PC-9 (cell line): ENCODE measurements around the gene CUZD1. TPM values are rescaled to one million over a fixed set of nuclear protein-coding genes. Genes with fewer than 3 reads are reported as not detected.

Experiments used
- BruUV-seq: library from RNA; stranded (reverse); fragments of 400-500 nt; replicated peaks from 2 replicates; lab custom pipeline; 2021; lab: Mats Ljungman, UMichigan
- CTCF ChIA-PET: fragments of 300-600 bp; sonication (Branson Sonifier 250); formaldehyde crosslinking; loops from one replicate; lab custom pipeline; 2022; ENCODE audit warnings: antibody characterized with exemption; lab: Charles Lee
- POLR2A ChIA-PET: fragments of 300-600 bp; sonication (Branson Sonifier 250); formaldehyde crosslinking; loops from one replicate; lab custom pipeline; 2022; ENCODE audit warnings: antibody characterized with exemption; ENCODE audit not compliant: unreplicated experiment; lab: Charles Lee
- DNase-seq, 2 experiments: peaks; one replicate each; pipeline versions ENCODE4 v3.0.0 to v3.0.0-alpha.2; 2015 to 2022; ENCODE audit warnings: mixed read lengths in 1 of 2
- H2AFZ ChIP-seq: fragments of 200-600 bp; sonication (generic); 2 replicates; pipeline ENCODE4 v1.8.1; 2017; ENCODE audit warnings: antibody characterized with exemption
- H3F3A ChIP-seq: fragments of 200-600 bp; sonication (generic); 2 replicates; pipeline ENCODE4 v1.8.1; 2017; ENCODE audit warnings: antibody characterized with exemption, mild to moderate bottlenecking, low read depth; ENCODE audit not compliant: insufficient read depth
- H3K27ac ChIP-seq: fragments of 200-600 bp; sonication (generic); 2 replicates; pipeline ENCODE4 v1.6.1; 2016; ENCODE audit warnings: mixed run types
- H3K27me3 ChIP-seq: fragments of 200-600 bp; sonication (generic); 2 replicates; pipeline ENCODE4 v1.6.1; 2016; ENCODE audit warnings: low read depth, mixed run types; ENCODE audit not compliant: insufficient read depth
- H3K36me3 ChIP-seq: fragments of 200-600 bp; sonication (generic); 2 replicates; pipeline ENCODE4 v1.6.1; 2016; ENCODE audit warnings: low read depth, mixed run types
- H3K4me1 ChIP-seq: fragments of 200-600 bp; sonication (generic); replicated peaks from 2 replicates; pipeline ENCODE4 v1.6.1; 2016; ENCODE audit warnings: mixed run types; ENCODE audit not compliant: insufficient read depth
- H3K4me2 ChIP-seq: fragments of 200-600 bp; sonication (generic); 2 replicates; pipeline ENCODE4 v1.6.1; 2017; ENCODE audit warnings: mixed run types
- H3K4me3 ChIP-seq: fragments of 200-600 bp; sonication (generic); 2 replicates; pipeline ENCODE4 v1.6.1; 2016; ENCODE audit warnings: mixed run types
- H3K79me2 ChIP-seq: fragments of 200-600 bp; sonication (generic); 2 replicates; pipeline ENCODE4 v1.6.1; 2017; ENCODE audit warnings: low read depth, mixed run types
- H3K9me2 ChIP-seq: fragments of 200-600 bp; sonication (generic); 2 replicates; pipeline ENCODE4 v1.8.1; 2017; ENCODE audit warnings: mild to moderate bottlenecking; ENCODE audit not compliant: insufficient read depth
- H3K9me3 ChIP-seq: fragments of 200-600 bp; sonication (generic); 2 replicates; pipeline ENCODE4 v1.8.1; 2016; ENCODE audit warnings: low read depth; ENCODE audit not compliant: insufficient read depth
- H4K20me1 ChIP-seq: fragments of 200-600 bp; sonication (generic); 2 replicates; pipeline ENCODE4 v1.8.1; 2017; ENCODE audit not compliant: insufficient read depth
- EZH2 ChIP-seq: fragments of 200-600 bp; sonication (generic); IDR thresholded peaks from 2 replicates; pipeline ENCODE4 v1.8.0; 2017; ENCODE audit warnings: antibody characterized with exemption, low read depth
- intact Hi-C: fragments of 100-400 bp; cut with micrococcal nuclease; formaldehyde crosslinking; loops from one replicate; pipeline ENCODE4 v1.10.0; 2022; ENCODE audit not compliant: unreplicated experiment
- total RNA-seq: library from RNA; stranded (reverse); gene quantifications from 2 replicates; pipeline ENCODE4 v1.2.3, GENCODE V29; 2021
- TF ChIP-seq, protein P1 (sequence below): fragments of 200-600 bp; sonication (generic); conservative IDR thresholded peaks from 2 replicates; pipeline ENCODE4 v1.6.1; 2017; ENCODE audit warnings: mixed run types, antibody characterized with exemption, mild to moderate bottlenecking, moderate library complexity

Gene CUZD1
- total RNA-seq, 1 experiment from 2014 or later = 2.0 TPM

DNA sequence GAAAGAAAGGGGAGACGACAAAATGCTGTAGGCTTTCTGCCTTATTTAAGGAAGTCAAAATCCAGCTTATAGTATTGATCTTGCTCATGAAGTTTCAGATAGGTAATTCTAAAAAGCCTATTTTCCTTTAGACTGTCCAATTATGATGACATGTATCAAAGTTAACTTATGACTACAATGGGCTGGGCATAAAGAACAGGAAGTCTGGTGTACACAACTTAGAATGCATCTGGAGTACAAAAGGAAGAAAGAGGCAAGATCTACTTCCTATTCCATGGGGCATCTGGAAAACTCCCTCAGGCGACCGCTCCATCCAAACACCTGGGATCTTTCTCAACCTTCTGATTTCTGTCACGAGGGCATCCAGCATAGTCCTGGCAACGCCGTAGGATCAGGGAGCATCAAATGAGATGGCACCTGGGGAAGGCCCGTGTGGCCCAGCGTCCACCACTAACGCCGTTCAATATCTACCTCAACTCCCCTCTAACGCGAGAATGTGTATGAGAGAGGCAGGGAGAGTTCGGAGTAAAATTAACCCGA is 33.2 kb upstream of the CUZD1 start:
- TSS peak; percentile 51 for BruUV-seq
- H2AFZ ChIP-seq = peak overlapping the region; percentile 97
- no peak for TF ChIP-seq EZH2
- TF ChIP-seq, protein P1, sequence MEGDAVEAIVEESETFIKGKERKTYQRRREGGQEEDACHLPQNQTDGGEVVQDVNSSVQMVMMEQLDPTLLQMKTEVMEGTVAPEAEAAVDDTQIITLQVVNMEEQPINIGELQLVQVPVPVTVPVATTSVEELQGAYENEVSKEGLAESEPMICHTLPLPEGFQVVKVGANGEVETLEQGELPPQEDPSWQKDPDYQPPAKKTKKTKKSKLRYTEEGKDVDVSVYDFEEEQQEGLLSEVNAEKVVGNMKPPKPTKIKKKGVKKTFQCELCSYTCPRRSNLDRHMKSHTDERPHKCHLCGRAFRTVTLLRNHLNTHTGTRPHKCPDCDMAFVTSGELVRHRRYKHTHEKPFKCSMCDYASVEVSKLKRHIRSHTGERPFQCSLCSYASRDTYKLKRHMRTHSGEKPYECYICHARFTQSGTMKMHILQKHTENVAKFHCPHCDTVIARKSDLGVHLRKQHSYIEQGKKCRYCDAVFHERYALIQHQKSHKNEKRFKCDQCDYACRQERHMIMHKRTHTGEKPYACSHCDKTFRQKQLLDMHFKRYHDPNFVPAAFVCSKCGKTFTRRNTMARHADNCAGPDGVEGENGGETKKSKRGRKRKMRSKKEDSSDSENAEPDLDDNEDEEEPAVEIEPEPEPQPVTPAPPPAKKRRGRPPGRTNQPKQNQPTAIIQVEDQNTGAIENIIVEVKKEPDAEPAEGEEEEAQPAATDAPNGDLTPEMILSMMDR = no peak
- intact Hi-C loops = no loop called here
- no peaks in the 10 kb centered on the region for H3K27me3 ChIP-seq
- H3F3A ChIP-seq = peaks cover 10% of the 10 kb centered on the region; the same call in 1 of the 2 replicates
- H3K9me3 ChIP-seq = no peaks in the 10 kb centered on the region
- DNase-seq = peak in 1 of 2 experiments; percentile 36
- H3K79me2 ChIP-seq = peaks cover 36% of the 10 kb centered on the region
- H3K4me2 ChIP-seq = peak overlapping the region; percentile 91
- no peaks in the 10 kb centered on the region for H4K20me1 ChIP-seq
- peaks cover 16% of the 10 kb centered on the region; the same call in 1 of the 2 replicates for H3K4me1 ChIP-seq
- no peaks in the 10 kb centered on the region for H3K36me3 ChIP-seq
- H3K9me2 ChIP-seq = no peaks in the 10 kb centered on the region
- H3K27ac ChIP-seq = peak overlapping the region; percentile 75
- peak overlapping the region; percentile 85 for H3K4me3 ChIP-seq
- POLR2A ChIA-PET = no interaction called here
- CTCF ChIA-PET = no interaction called here

DNA sequence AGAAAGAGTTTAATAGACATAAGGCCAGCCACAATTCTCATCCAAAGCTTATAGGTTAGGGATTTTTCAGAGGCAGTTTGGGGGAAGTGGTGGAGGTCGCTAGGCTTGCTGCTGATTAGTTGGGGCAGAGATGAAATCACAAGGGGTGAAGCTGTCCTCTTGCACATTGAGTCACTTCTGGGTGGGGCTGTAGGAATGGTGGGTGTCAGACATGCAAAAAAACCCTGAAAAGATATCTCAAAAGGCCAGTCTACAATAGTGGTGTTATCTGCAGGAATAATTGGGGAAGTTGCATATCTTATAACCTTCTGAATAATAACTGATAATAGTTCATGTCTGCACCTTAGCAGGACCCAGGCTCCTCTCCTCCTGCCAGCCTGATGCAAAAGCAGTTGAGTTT is 31.6 kb upstream of the CUZD1 start:
- no peak overlapping the region for H3K27ac ChIP-seq
- H3K79me2 ChIP-seq = peaks cover 42% of the 10 kb centered on the region
- peaks cover 16% of the 10 kb centered on the region; the same call in 1 of the 2 replicates for H3K4me1 ChIP-seq
- no peak for DNase-seq
- no peak for TF ChIP-seq EZH2
- no peaks in the 10 kb centered on the region for H3K36me3 ChIP-seq
- ChIA-PET POLR2A (no interaction called here), CTCF (no interaction called here)
- no peaks in the 10 kb centered on the region for H3K9me3 ChIP-seq
- H3K9me2 ChIP-seq = no peaks in the 10 kb centered on the region
- H2AFZ ChIP-seq = no peak overlapping the region
- no peak overlapping the region for H3K4me3 ChIP-seq
- H3K4me2 ChIP-seq = no peak overlapping the region
- H3K27me3 ChIP-seq = no peaks in the 10 kb centered on the region
- no peaks in the 10 kb centered on the region for H4K20me1 ChIP-seq
- intact Hi-C loops = no loop called here
- no TSS peak for BruUV-seq
- peaks cover 10% of the 10 kb centered on the region; the same call in 1 of the 2 replicates for H3F3A ChIP-seq

DNA sequence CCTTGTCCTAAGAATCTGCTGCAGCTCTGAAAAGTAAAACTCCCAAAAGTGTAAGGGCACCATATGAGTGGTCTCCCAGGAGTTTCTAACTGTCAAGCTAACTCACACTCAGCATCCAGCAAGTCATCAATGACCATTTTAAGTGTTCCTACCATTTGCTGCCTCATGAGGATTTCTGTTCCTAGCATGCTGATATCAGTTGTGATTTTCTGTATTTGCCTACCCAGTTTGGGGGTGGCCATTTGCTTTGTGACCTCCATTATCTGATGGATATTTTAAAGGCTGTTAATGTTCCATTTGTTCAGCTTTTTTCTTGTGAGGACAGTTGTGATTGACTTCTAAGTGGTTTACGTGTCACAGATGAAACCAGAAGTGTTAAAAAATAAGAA is 30.8 kb upstream of the CUZD1 start:
- Histone ChIP-seq H3K27me3 (no peaks in the 10 kb centered on the region), H3F3A (peaks cover 10% of the 10 kb centered on the region; the same call in 1 of the 2 replicates), H3K4me1 (peaks cover 16% of the 10 kb centered on the region; the same call in 1 of the 2 replicates), H3K27ac (no peak overlapping the region), H3K36me3 (no peaks in the 10 kb centered on the region), H3K9me2 (no peaks in the 10 kb centered on the region), H3K9me3 (no peaks in the 10 kb centered on the region), H4K20me1 (no peaks in the 10 kb centered on the region), H3K79me2 (peaks cover 42% of the 10 kb centered on the region), H3K4me3 (no peak overlapping the region), H2AFZ (no peak overlapping the region), H3K4me2 (no peak overlapping the region)
- no TSS peak for BruUV-seq
- intact Hi-C loops = no loop called here
- ChIA-PET POLR2A (no interaction called here), CTCF (no interaction called here)
- DNase-seq = no peak
- no peak for TF ChIP-seq EZH2
- TF ChIP-seq, protein P1 = no peak
